Glutamatergic neuron (in vitro differentiated cells): ENCODE data around the gene NSL1. TPM values are rescaled to one million over a fixed set of nuclear protein-coding genes. Genes with fewer than 3 reads are reported as not detected.
A peak's percentile ranks its signal among the peaks of the same experiment; 100 is the strongest.

Source experiments
- DNase-seq: peaks from one replicate; pipeline ENCODE4 v3.0.0; 2022
- H3K27ac Mint-ChIP-seq: one replicate; pipeline ENCODE4 v1.8.0; 2020; ENCODE audit warnings: mild to moderate bottlenecking, mixed read lengths, inconsistent platforms; ENCODE audit not compliant: unreplicated experiment
- H3K27me3 Mint-ChIP-seq: one replicate; pipeline ENCODE4 v1.8.0; 2020; ENCODE audit warnings: mild to moderate bottlenecking, moderate library complexity, mixed read lengths, inconsistent platforms; ENCODE audit not compliant: unreplicated experiment
- H3K36me3 Mint-ChIP-seq: one replicate; pipeline ENCODE4 v1.8.0; 2020; ENCODE audit warnings: mild to moderate bottlenecking, mixed read lengths, inconsistent platforms; ENCODE audit not compliant: unreplicated experiment
- H3K4me1 Mint-ChIP-seq: one replicate; pipeline ENCODE4 v1.8.0; 2020; ENCODE audit warnings: mild to moderate bottlenecking, low read depth, mixed read lengths, inconsistent platforms; ENCODE audit not compliant: unreplicated experiment
- H3K4me3 Mint-ChIP-seq: one replicate; pipeline ENCODE4 v1.8.0; 2020; ENCODE audit warnings: mild to moderate bottlenecking, mixed read lengths, inconsistent platforms; ENCODE audit not compliant: unreplicated experiment
- H3K9me3 Mint-ChIP-seq: one replicate; pipeline ENCODE4 v1.8.0; 2020; ENCODE audit warnings: mild to moderate bottlenecking, moderate library complexity, mixed read lengths, inconsistent platforms; ENCODE audit not compliant: unreplicated experiment
- CTCF ChIP-seq: fragments of 200-600 bp; sonication (generic); IDR thresholded peaks from one replicate; pipeline ENCODE4 v1.5.0; 2021; ENCODE audit not compliant: partially characterized antibody, unreplicated experiment
- total RNA-seq: library from RNA; stranded (reverse); fragmentation: NEBNext Ultra II Directional; extraction: Animal tissue kit (Norgen Biotek cat#: 25700); gene quantifications from one replicate; pipeline ENCODE4 v1.2.1, GENCODE V29; 2021; ENCODE audit not compliant: unreplicated experiment

The NSL1 gene
- total RNA-seq, 1 donor from 2014 or later: 35.0 TPM

DNA sequence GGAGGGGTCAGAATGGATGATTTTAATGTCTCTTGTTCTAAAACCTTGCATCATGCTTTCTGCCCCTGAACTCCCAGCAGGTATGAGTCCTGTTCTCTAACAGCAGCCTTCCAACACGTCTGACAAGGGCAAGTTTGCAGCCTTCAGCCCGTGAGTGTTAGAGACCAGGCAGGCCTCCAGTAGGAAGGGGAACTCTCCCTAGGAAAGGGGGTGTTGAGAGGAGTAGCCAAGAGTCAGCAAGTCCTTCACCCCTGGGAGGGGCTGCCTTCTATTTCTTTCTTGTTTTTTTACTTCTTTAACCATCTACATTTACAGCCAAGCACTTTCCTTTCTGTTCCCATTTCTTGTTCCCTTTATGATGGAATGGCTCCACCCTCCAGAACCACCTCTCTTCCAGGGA is 106.1 kb downstream of the NSL1 start:
- Mint-ChIP-seq H3K4me1 (no peaks in the 10 kb centered on the region), H3K36me3 (no peaks in the 10 kb centered on the region), H3K27ac (no peak overlapping the region), H3K27me3 (peaks cover 7% of the 10 kb centered on the region), H3K9me3 (peaks cover 4% of the 10 kb centered on the region), H3K4me3 (no peak overlapping the region)
- DNase-seq: no peak
- no peak for TF ChIP-seq CTCF

DNA sequence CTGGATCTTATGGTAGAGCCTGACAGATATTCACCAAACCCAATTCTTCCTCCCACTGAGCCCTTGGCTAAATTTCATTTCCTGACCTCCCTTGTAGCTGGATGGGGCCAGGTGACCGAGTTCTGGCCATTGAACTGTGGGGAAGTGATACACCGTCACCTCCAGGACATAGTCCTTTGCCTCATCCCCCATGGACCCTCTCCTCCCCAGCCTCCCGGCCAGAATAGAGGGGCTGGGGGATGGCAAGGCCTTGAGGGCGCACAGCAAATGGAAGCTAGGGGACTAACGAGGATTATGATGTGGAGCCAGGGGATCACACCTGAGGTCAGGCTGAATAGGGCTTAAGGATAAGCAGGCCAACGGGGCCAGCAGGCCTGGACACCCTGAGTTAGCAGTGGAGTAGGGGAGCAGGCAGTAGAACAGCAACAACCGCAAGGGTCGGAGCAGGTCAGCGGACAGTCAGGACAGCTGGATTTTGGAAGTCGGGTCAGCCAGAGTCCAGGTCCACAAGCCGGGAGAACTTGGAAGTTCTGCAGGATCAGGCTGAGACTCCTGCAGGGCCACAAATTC is 107.0 kb downstream of the NSL1 start:
- DNase-seq: no peak
- Mint-ChIP-seq H3K9me3 (peaks cover 4% of the 10 kb centered on the region), H3K36me3 (no peaks in the 10 kb centered on the region), H3K4me1 (no peaks in the 10 kb centered on the region), H3K4me3 (no peak overlapping the region), H3K27me3 (peaks cover 7% of the 10 kb centered on the region), H3K27ac (no peak overlapping the region)
- no peak for TF ChIP-seq CTCF

DNA sequence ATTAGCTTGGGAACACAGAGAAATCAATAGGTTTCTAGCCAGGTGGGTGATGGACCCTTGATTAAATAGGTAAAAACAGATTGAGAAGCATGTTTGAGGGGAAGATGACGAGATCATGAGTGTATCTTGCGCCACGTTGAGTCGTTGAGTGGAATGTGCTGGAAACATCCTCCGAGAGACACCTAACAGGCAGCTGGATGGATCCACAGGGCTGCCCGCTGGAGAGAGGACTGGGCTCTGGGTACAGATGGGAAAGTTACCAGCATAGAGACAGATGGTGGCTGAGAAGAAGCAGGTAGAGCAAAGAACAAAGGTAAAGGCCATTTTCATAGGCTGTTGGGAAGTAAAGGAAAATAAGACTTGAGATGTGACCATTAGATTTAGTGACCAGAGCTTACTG is 107.5 kb downstream of the NSL1 start:
- no peak overlapping the region for H3K4me3 Mint-ChIP-seq
- no peak for TF ChIP-seq CTCF
- H3K4me1 Mint-ChIP-seq: no peaks in the 10 kb centered on the region
- no peak overlapping the region for H3K27ac Mint-ChIP-seq
- peaks cover 4% of the 10 kb centered on the region for H3K9me3 Mint-ChIP-seq
- H3K36me3 Mint-ChIP-seq: no peaks in the 10 kb centered on the region
- no peak for DNase-seq
- peaks cover 7% of the 10 kb centered on the region for H3K27me3 Mint-ChIP-seq

DNA sequence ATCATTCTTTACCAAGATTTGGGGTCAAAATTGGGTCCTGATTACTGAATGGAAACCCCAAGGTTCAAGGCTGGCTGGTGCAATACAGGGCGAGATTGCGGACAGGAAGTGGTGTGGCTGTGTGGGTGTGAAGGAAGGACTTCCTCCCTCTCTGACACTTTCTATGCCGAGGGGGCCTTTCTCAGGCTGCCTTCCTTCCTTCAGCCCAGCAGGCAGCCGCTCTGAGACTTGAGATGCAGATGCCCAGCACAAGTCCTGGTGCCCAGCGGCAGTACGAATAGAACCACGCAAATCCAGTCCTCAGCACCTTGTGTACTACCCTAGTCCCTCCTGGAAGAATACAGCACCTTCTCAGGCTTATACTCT is 108.2 kb downstream of the NSL1 start:
- H3K27ac Mint-ChIP-seq: no peak overlapping the region
- peaks cover 4% of the 10 kb centered on the region for H3K9me3 Mint-ChIP-seq
- H3K4me3 Mint-ChIP-seq: no peak overlapping the region
- no peak for TF ChIP-seq CTCF
- peaks cover 7% of the 10 kb centered on the region for H3K27me3 Mint-ChIP-seq
- DNase-seq: no peak
- no peaks in the 10 kb centered on the region for H3K36me3 Mint-ChIP-seq
- H3K4me1 Mint-ChIP-seq: no peaks in the 10 kb centered on the region

- Mint-ChIP-seq H3K4me3 (no peak overlapping the region), H3K9me3 (no peaks in the 10 kb centered on the region), H3K4me1 (peaks cover 10% of the 10 kb centered on the region), H3K27ac (peak overlapping the region; percentile 9), H3K36me3 (no peaks in the 10 kb centered on the region), H3K27me3 (peaks cover 7% of the 10 kb centered on the region)
- DNase-seq: no peak
- TF ChIP-seq CTCF: no peak
Measured at GRCh38 chr1:212680680-212681389, 110.7 kb downstream of the NSL1 start.
